Activated naive CD4-positive, alpha-beta T cell treated with anti-CD3 and anti-CD28 coated beads for 36 hours (primary cell): Measurements from ENCODE around the gene COX19. TPM values are rescaled to one million over a fixed set of nuclear protein-coding genes. Genes with fewer than 3 reads are reported as not detected.

ENCODE experiments used
- CTCF ChIA-PET: fragments of 350-600 bp; sonication (Branson Sonifier 250); formaldehyde crosslinking; loops from one replicate; lab custom pipeline; 2021; ENCODE audit warnings: antibody characterized with exemption; lab: Charles Lee
- DNase-seq: peaks from one replicate; pipeline ENCODE4 v3.0.0-alpha.2; 2020
- H3K27ac Mint-ChIP-seq: one replicate; pipeline ENCODE4 v1.8.0; 2021; ENCODE audit warnings: mild to moderate bottlenecking, mixed read lengths
- H3K27me3 Mint-ChIP-seq: one replicate; pipeline ENCODE4 v1.8.0; 2021; ENCODE audit warnings: low read depth, mixed read lengths
- H3K36me3 Mint-ChIP-seq: one replicate; pipeline ENCODE4 v1.8.0; 2021; ENCODE audit warnings: low read depth, mixed read lengths
- H3K4me1 Mint-ChIP-seq: one replicate; pipeline ENCODE4 v1.8.0; 2021; ENCODE audit warnings: low read depth, mixed read lengths
- H3K4me3 Mint-ChIP-seq: one replicate; pipeline ENCODE4 v1.8.0; 2021; ENCODE audit warnings: mild to moderate bottlenecking, moderate library complexity, mixed read lengths
- H3K9me3 Mint-ChIP-seq: one replicate; pipeline ENCODE4 v1.8.0; 2021; ENCODE audit warnings: mixed read lengths
- intact Hi-C: fragments of 100-400 bp; cut with micrococcal nuclease; formaldehyde crosslinking; loops from one replicate; pipeline ENCODE4 v1.15.1; 2023
- total RNA-seq, 2 experiments: library from RNA; stranded (reverse); gene quantifications; one replicate each; pipeline ENCODE4 v1.2.3, GENCODE V29; 2021

COX19 gene
- total RNA-seq, 2 experiments from 2014 or later, result 12.6 to 15.2 TPM

DNA sequence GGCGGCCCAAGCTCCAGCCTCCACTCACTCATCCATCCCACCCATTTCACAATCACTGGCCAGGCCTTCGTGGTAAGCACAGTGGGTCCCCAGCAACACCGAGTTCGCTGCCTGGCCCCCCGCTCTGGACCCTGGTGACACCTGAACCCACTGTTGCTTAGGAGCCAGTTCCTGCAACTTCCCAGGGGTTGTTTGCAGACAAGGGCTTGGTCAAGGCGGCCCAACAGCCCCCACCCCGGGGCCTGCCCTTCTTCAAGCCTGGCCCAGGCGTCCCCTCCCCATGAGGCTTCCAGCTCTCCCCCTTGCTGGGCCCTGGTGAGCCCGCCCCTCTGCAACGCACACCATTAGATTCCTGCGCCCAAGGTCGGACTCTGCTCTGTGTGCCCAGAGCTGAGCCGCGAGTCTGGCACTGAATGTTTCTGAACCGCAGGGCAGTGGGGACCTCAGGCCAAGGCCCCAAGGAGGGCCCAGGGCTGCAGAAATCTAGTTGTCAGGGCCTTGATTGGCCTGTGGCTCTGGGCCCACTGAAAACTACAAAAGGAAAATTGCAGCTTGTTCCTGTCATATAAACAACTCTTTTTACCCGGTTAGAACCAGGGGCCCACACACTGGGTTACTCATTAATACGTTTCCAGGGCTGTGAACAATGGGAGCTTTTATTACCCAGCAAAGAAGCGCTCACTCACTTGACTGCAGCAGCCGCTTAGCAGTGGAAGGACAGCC, 2.1 kb upstream of the COX19 start:
- no peak overlapping the region for H3K27ac Mint-ChIP-seq
- CTCF ChIA-PET, result interaction anchor here (2.5 to 6.2 kb wide), 2 partner anchors 16 to 88 kb away, joined by 9 to 38 read pairs; no protein-coding TSS in a partner anchor
- no peak for DNase-seq
- H3K36me3 Mint-ChIP-seq, result peaks cover 7% of the 10 kb centered on the region
- no peaks in the 10 kb centered on the region for H3K27me3 Mint-ChIP-seq
- H3K4me3 Mint-ChIP-seq, result no peak overlapping the region
- peaks cover 19% of the 10 kb centered on the region for H3K4me1 Mint-ChIP-seq
- intact Hi-C loops, result no loop called here
- H3K9me3 Mint-ChIP-seq, result no peaks in the 10 kb centered on the region

DNA sequence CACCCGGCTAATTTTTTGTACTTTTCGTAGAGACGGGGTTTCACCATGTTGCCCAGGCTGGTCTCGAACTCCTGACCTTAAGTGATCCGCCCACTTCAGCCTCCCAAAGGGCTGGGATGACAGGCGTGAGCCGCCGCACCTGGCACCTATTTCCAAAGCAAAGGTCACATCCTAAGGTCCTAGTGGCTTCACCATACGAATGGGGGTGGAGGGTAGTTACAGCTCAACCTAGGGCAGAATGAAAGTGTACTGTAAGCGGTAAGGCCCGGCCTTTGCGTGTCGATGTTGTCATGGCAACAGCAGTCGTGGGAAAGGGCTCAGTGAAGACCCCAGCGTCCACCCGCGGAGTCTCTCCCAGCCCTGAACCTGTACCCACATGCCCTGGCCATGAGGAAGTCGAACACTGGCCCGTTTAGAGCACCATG, 1.6 kb upstream of the COX19 start:
- intact Hi-C loops, result no loop called here
- CTCF ChIA-PET, result interaction anchor here (6.2 kb wide), 1 partner anchor 17 kb away, joined by 38 read pairs; no protein-coding TSS in a partner anchor

GRCh38 chr7:975702-976473, 539 bp upstream of the COX19 start:
- Mint-ChIP-seq H3K4me3 (peak overlapping the region; percentile 92), H3K9me3 (no peaks in the 10 kb centered on the region), H3K27ac (no peak overlapping the region), H3K4me1 (peaks cover 31% of the 10 kb centered on the region), H3K36me3 (peaks cover 17% of the 10 kb centered on the region), H3K27me3 (no peaks in the 10 kb centered on the region)
- intact Hi-C loops, result loop anchor here (1.0 to 2.0 kb wide), 6 partner anchors 35 to 162 kb away; partner anchors contain the start of genes GET4 and GPR146
- CTCF ChIA-PET, result interaction anchor here (1.0 to 6.2 kb wide), 5 partner anchors 18 to 192 kb away, joined by 3 to 38 read pairs (median 4); no protein-coding TSS in a partner anchor
- DNase-seq, result no peak

More for the DNA sequence above, 1.6 kb upstream of the COX19 start:
- peaks cover 13% of the 10 kb centered on the region for H3K36me3 Mint-ChIP-seq
- no peaks in the 10 kb centered on the region for H3K27me3 Mint-ChIP-seq
- H3K4me3 Mint-ChIP-seq, result no peak overlapping the region
- H3K27ac Mint-ChIP-seq, result no peak overlapping the region
- DNase-seq, result no peak
- peaks cover 25% of the 10 kb centered on the region for H3K4me1 Mint-ChIP-seq
- H3K9me3 Mint-ChIP-seq, result no peaks in the 10 kb centered on the region

GRCh38 chr7:974172-974571, 1.2 kb downstream of the COX19 start:
- Mint-ChIP-seq H3K4me3 (peak overlapping the region; percentile 92), H3K9me3 (no peaks in the 10 kb centered on the region), H3K27me3 (no peaks in the 10 kb centered on the region), H3K4me1 (peaks cover 33% of the 10 kb centered on the region), H3K27ac (peak overlapping the region; percentile 91), H3K36me3 (peaks cover 20% of the 10 kb centered on the region)
- intact Hi-C loops, result loop anchor here (2.0 kb wide), 2 partner anchors 33 to 71 kb away; partner anchors contain the start of gene GPR146
- CTCF ChIA-PET, result interaction anchor here (4.6 to 6.2 kb wide), 2 partner anchors 20 to 65 kb away, joined by 31 to 38 read pairs; no protein-coding TSS in a partner anchor
- no peak for DNase-seq

DNA sequence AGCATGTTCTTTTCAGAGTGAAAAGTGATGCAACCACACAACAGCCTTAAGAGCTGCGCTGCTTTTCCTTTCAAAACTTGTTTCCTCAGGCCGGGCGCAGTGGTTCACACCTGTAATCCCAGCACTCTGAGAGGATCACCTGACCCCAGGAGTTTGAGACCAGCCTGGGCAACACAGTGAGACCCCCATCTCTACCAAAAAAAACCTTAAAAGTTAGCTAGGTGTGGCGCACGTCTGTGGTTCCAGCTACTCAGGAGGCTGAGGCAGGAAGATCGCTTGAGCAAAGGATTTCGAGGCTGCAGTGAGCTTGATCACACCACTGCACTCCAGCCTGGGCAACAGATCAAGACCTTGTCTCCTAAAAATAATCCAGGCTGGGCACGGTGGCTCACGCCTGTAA, 2.0 kb downstream of the COX19 start:
- peaks cover 20% of the 10 kb centered on the region for H3K36me3 Mint-ChIP-seq
- DNase-seq, result no peak
- H3K27me3 Mint-ChIP-seq, result no peaks in the 10 kb centered on the region
- H3K4me1 Mint-ChIP-seq, result peaks cover 33% of the 10 kb centered on the region
- H3K9me3 Mint-ChIP-seq, result no peaks in the 10 kb centered on the region
- no peak overlapping the region for H3K27ac Mint-ChIP-seq
- H3K4me3 Mint-ChIP-seq, result peak overlapping the region; percentile 45
- intact Hi-C loops, result no loop called here
- CTCF ChIA-PET, result interaction anchor here (2.2 to 6.2 kb wide), 3 partner anchors 20 to 92 kb away, joined by 6 to 38 read pairs (median 31); no protein-coding TSS in a partner anchor

DNA sequence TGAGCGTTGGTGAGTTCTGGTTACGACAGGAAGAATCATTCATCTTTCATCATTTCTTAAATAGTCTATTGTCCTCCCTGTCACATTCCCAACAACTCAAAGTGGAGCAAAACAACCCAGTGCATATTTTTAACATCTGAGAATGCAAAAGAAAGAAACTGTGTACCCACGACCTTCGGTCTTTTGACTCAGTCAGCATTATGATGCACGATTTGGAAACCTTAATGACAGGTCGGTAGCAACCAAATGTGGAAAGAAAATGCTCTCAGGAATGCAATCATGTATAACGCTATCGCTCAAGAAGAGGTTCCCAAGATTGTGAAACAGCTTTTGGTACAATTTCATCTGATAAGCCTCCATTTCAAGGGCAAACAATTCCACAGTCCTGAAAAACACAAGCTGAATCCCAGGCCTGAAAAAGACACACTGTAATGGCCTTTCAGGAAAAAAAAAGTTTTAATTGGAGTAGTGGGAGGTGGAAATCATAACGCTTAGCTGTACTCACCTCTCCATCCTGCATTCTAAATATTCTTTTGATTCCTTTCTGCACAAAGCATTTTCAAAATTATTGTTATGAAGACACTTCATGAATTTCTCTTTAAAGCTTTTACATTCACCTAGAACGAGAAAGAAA, 2.6 kb downstream of the COX19 start:
- Mint-ChIP-seq H3K36me3 (peaks cover 21% of the 10 kb centered on the region), H3K4me3 (peak overlapping the region; percentile 45), H3K27ac (no peak overlapping the region), H3K27me3 (no peaks in the 10 kb centered on the region), H3K4me1 (peaks cover 33% of the 10 kb centered on the region), H3K9me3 (no peaks in the 10 kb centered on the region)
- intact Hi-C loops, result no loop called here
- DNase-seq, result no peak
- CTCF ChIA-PET, result interaction anchor here (0.6 to 6.2 kb wide), 5 partner anchors 20 to 550 kb away, joined by 3 to 38 read pairs (median 6); no protein-coding TSS in a partner anchor

- Mint-ChIP-seq H3K4me3 (no peak overlapping the region), H3K9me3 (no peaks in the 10 kb centered on the region), H3K36me3 (peaks cover 23% of the 10 kb centered on the region), H3K27me3 (no peaks in the 10 kb centered on the region), H3K4me1 (peaks cover 33% of the 10 kb centered on the region), H3K27ac (no peak overlapping the region)
- CTCF ChIA-PET, result interaction anchor here (0.6 to 4.6 kb wide), 4 partner anchors 19 to 550 kb away, joined by 3 to 31 read pairs (median 4); no protein-coding TSS in a partner anchor
- DNase-seq, result no peak
- intact Hi-C loops, result no loop called here
Observed at GRCh38 chr7:972110-972509, 3.2 kb downstream of the COX19 start.

DNA sequence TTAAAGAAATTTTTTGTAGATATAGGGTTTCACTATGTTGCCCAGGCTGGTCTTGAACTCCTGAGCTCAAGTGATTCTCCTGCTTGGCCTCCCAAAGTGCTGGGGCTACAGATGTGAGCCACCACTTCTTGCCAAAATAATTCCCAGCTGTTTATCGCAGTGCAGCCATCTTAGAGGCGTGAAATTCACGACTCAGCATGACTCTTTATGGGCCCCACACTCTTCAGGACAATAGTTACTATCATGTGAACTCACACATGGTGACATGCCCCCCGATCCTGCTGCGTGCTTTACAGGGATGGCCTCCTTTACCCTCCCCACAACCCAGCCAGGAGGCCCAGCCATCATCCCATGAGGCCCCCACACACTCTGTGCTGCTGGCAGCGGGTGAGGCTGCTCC, 4.6 kb downstream of the COX19 start:
- H3K9me3 Mint-ChIP-seq, result no peaks in the 10 kb centered on the region
- no peaks in the 10 kb centered on the region for H3K27me3 Mint-ChIP-seq
- CTCF ChIA-PET, result no interaction called here
- DNase-seq, result no peak
- peaks cover 36% of the 10 kb centered on the region for H3K4me1 Mint-ChIP-seq
- peaks cover 23% of the 10 kb centered on the region for H3K36me3 Mint-ChIP-seq
- peak overlapping the region; percentile 61 for H3K27ac Mint-ChIP-seq
- intact Hi-C loops, result no loop called here
- H3K4me3 Mint-ChIP-seq, result no peak overlapping the region

DNA sequence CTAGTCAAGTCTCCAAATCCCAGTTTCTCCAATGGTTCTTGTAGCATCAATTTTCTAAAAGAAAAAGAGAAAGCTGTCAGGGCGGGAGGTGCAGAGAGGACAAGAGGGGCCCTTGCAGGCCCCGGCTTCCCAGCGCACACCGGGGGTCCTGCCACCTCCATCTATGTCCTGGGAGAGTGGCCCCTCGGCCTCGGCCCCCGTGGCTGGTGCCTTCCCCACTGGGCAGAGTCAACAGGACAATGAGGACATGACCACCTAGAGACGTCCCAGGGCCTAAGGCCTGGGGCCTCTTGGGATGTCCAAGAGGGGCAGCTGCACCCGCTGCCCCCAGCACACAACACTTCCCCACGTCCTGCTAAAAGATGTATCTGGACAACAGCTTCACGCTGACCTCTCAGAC, 5.9 kb downstream of the COX19 start:
- H3K4me3 Mint-ChIP-seq, result no peak overlapping the region

GRCh38 chr7:968205-969105, 6.9 kb downstream of the COX19 start:
- Mint-ChIP-seq H3K27me3 (peaks cover 2% of the 10 kb centered on the region), H3K27ac (no peak overlapping the region), H3K36me3 (peaks cover 23% of the 10 kb centered on the region), H3K9me3 (no peaks in the 10 kb centered on the region), H3K4me1 (peaks cover 42% of the 10 kb centered on the region), H3K4me3 (no peak overlapping the region)
- intact Hi-C loops, result no loop called here
- CTCF ChIA-PET, result no interaction called here
- no peak for DNase-seq

More for the DNA sequence above, 5.9 kb downstream of the COX19 start:
- peaks cover 23% of the 10 kb centered on the region for H3K36me3 Mint-ChIP-seq
- H3K4me1 Mint-ChIP-seq, result peaks cover 43% of the 10 kb centered on the region
- no peak for DNase-seq
- H3K27ac Mint-ChIP-seq, result no peak overlapping the region
- CTCF ChIA-PET, result no interaction called here
- H3K27me3 Mint-ChIP-seq, result no peaks in the 10 kb centered on the region
- H3K9me3 Mint-ChIP-seq, result no peaks in the 10 kb centered on the region
- intact Hi-C loops, result no loop called here
